Prostate gland (tissue), 2 donors: ENCODE results near the gene MAML2. TPM values are rescaled to one million over a fixed set of nuclear protein-coding genes. Genes with fewer than 3 reads are reported as not detected.

Experiments
- DNase-seq: peaks from one replicate; pipeline ENCODE4 v3.0.0-alpha.2; 2019; ENCODE audit warnings: low spot score
- H3K27ac ChIP-seq, 2 donors: fragments of 200-600 bp; sonication (generic); 2 replicates each; pipeline ENCODE4 v1.5.1; 2017 to 2019
- H3K27me3 ChIP-seq: fragments of 200-600 bp; sonication (generic); replicated peaks from 2 replicates; pipeline ENCODE4 v1.5.1; 2019; ENCODE audit not compliant: insufficient read depth
- H3K36me3 ChIP-seq, 2 donors: fragments of 200-600 bp; sonication (generic); 1 replicate in 1 of 2; 2 replicates in 1 of 2; pipeline versions ENCODE4 v1.5.1 to v1.8.1; 2017 to 2019
- H3K4me1 ChIP-seq: fragments of 200-600 bp; sonication (generic); replicated peaks from 2 replicates; pipeline ENCODE4 v1.5.1; 2019
- H3K4me3 ChIP-seq, 2 donors: fragments of 200-600 bp; sonication (generic); 2 replicates each; pipeline ENCODE4 v1.5.1; 2017 to 2019
- H3K9me3 ChIP-seq: fragments of 200-600 bp; sonication (generic); 2 replicates; pipeline ENCODE4 v1.5.1; 2017
- POLR2A ChIP-seq: fragments of 450-650 bp; IDR thresholded peaks from one replicate; pipeline ENCODE4 v1.6.1; 2016; ENCODE audit warnings: antibody characterized with exemption, mild to moderate bottlenecking
- POLR2AphosphoS5 ChIP-seq: sonication (generic); formaldehyde crosslinking; IDR thresholded peaks from one replicate; pipeline ENCODE4 v1.6.1; 2017; ENCODE audit warnings: antibody characterized with exemption
- WGBS: methylation state at CpG from one replicate; pipeline ENCODE4 v1.1.5; 2018; 5-methylcytosine and 5-hydroxymethylcytosine counted together
- intact Hi-C: fragments of 100-400 bp; cut with DNase I; formaldehyde crosslinking; loops from one replicate; pipeline ENCODE4 v1.14.2; 2022
- total RNA-seq, 2 donors: library from RNA; depleted of rRNA; stranded (reverse); fragments of >200 nt; gene quantifications; one replicate each; pipeline ENCODE4 v1.1.0, GENCODE V29; 2016
- TF ChIP-seq, protein P1 (sequence below), 4 experiments: fragments of 200-600 bp in 2 of 4; fragments of 450-650 bp in 2 of 4; sonication (generic) in 2 of 4; IDR thresholded peaks; 1 replicate in 3 of 4; 2 replicates in 1 of 4; pipeline ENCODE4 v1.5.1; 2016 to 2019; ENCODE audit warnings: antibody characterized with exemption in 4 of 4, mild to moderate bottlenecking in 2 of 4, moderate library complexity in 2 of 4

MAML2 gene
- total RNA-seq, 2 donors from 2014 or later = 28.9 to 30.4 TPM

DNA sequence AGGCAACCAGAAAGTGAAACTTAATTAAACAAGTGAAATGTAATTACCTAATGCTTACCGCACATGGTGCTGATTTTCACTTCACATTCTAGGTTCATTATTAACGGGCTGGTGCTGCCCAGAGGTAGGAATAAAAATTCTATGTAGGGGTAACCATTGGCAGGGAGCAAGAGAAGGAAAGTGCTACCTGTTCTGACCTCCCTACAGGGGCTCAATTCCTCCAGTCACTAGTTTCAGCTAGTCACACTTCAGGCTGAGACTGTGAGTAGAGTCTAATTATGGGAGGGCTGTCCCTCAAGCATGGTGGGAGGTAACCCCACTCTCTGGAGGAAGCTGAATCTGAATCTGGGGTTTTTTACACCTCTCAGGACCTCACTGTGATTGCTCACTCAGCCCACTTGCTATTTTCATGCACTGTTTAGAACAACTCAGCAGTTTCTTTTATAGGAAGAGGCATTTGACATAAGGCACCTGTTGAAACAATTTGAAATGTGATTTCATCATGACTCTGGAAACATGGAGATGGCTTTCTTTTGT lies 75.4 kb downstream of the MAML2 start:
- Histone ChIP-seq H3K4me3 (no peak overlapping the region), H3K27me3 (no peaks in the 10 kb centered on the region), H3K4me1 (no peaks in the 10 kb centered on the region), H3K36me3 (no peaks in the 10 kb centered on the region), H3K9me3 (no peaks in the 10 kb centered on the region), H3K27ac (peak overlapping the region in 1 of 2 donors; percentile 18)
- WGBS = 73% methylated on average over 2 of the region's 2 CpGs
- intact Hi-C loops = no loop called here
- TF ChIP-seq, protein P1, sequence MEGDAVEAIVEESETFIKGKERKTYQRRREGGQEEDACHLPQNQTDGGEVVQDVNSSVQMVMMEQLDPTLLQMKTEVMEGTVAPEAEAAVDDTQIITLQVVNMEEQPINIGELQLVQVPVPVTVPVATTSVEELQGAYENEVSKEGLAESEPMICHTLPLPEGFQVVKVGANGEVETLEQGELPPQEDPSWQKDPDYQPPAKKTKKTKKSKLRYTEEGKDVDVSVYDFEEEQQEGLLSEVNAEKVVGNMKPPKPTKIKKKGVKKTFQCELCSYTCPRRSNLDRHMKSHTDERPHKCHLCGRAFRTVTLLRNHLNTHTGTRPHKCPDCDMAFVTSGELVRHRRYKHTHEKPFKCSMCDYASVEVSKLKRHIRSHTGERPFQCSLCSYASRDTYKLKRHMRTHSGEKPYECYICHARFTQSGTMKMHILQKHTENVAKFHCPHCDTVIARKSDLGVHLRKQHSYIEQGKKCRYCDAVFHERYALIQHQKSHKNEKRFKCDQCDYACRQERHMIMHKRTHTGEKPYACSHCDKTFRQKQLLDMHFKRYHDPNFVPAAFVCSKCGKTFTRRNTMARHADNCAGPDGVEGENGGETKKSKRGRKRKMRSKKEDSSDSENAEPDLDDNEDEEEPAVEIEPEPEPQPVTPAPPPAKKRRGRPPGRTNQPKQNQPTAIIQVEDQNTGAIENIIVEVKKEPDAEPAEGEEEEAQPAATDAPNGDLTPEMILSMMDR (IDR thresholded peaks at IDR 0.05) = no peak
- TF ChIP-seq POLR2A = no peak
- no peak for TF ChIP-seq POLR2AphosphoS5
- DNase-seq = no peak

- no peak overlapping the region for H3K4me3 ChIP-seq
Observed at GRCh38 chr11:96267001-96267495, 75.9 kb downstream of the MAML2 start.

DNA sequence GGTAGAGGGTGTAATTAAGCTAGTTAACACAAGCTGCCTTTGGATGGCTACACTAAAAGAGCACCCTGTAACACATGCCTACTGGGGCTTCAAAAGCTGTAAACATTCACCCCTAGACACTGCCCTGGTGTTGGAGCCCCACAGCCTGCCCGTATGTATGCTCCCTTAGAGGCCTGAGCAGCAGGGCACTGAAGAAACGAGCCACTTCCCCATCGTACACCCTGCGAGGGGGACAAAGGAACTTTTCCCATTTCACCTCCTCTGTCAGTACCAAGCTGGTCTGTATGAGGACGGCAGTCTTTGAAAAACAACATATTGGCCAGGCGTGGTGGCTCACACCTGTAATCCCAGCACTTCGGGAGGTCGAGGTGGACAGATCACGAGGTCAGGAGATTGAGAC lies 77.0 kb downstream of the MAML2 start:
- no peak for DNase-seq
- intact Hi-C loops = no loop called here
- TF ChIP-seq, protein P1 (IDR thresholded peaks at IDR 0.05) = no peak
- TF ChIP-seq POLR2AphosphoS5 (no peak), POLR2A (no peak)
- Histone ChIP-seq H3K36me3 (no peaks in the 10 kb centered on the region), H3K4me1 (no peaks in the 10 kb centered on the region), H3K9me3 (no peaks in the 10 kb centered on the region), H3K27me3 (no peaks in the 10 kb centered on the region), H3K4me3 (no peak overlapping the region), H3K27ac (no peak overlapping the region)
- WGBS = over 99% methylated on average over 9 of the region's 9 CpGs

More at GRCh38 chr11:96267001-96267495, 75.9 kb downstream of the MAML2 start:
- Histone ChIP-seq H3K36me3 (no peaks in the 10 kb centered on the region), H3K27me3 (no peaks in the 10 kb centered on the region), H3K27ac (no peak overlapping the region), H3K9me3 (no peaks in the 10 kb centered on the region), H3K4me1 (no peaks in the 10 kb centered on the region)
- intact Hi-C loops = no loop called here
- TF ChIP-seq POLR2AphosphoS5 (no peak), POLR2A (no peak)
- TF ChIP-seq, protein P1 (IDR thresholded peaks at IDR 0.05) = no peak
- 54% methylated on average over 1 of the region's 1 CpG for WGBS
- no peak for DNase-seq

- Histone ChIP-seq H3K9me3 (no peaks in the 10 kb centered on the region), H3K36me3 (no peaks in the 10 kb centered on the region), H3K27me3 (no peaks in the 10 kb centered on the region), H3K4me3 (no peak overlapping the region), H3K27ac (no peak overlapping the region), H3K4me1 (no peaks in the 10 kb centered on the region)
- no peak for TF ChIP-seq POLR2A
- TF ChIP-seq POLR2AphosphoS5 = no peak
- TF ChIP-seq, protein P1 (IDR thresholded peaks at IDR 0.05) = no peak
- WGBS = 69% methylated on average over 8 of the region's 8 CpGs
- intact Hi-C loops = no loop called here
- DNase-seq = no peak
Observed at GRCh38 chr11:96265220-96265737, 77.7 kb downstream of the MAML2 start.

DNA sequence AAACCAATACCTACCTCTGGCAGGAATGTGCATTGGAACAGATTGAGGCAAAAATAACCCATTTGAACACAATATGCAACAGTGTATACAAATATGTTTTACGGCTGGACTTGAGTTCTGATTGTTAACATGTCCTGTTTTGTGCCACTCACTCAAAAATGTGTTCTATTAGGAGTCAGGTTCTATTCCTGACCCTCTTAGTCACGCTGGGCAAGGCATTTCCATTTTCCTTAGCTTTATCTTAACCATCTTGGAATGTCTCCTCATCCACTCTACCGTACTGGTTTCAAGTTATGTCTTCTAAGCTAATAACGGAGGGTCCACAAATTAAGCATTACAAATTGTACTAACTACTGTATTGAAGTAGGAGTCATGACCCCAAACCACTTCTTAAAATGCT lies 78.6 kb downstream of the MAML2 start:
- Histone ChIP-seq H3K27me3 (no peaks in the 10 kb centered on the region), H3K36me3 (no peaks in the 10 kb centered on the region), H3K4me3 (no peak overlapping the region), H3K9me3 (no peaks in the 10 kb centered on the region), H3K4me1 (no peaks in the 10 kb centered on the region), H3K27ac (no peak overlapping the region)
- TF ChIP-seq POLR2A = no peak
- TF ChIP-seq, protein P1 (IDR thresholded peaks at IDR 0.05) = no peak
- no peak for TF ChIP-seq POLR2AphosphoS5
- intact Hi-C loops = no loop called here
- DNase-seq = no peak
- WGBS = 75% methylated on average over 4 of the region's 4 CpGs
